Measurements from ENCODE around the gene SPOCK2.
"Not testable (repeated sequence)": the region's sequence is repeated elsewhere in the genome, so short reads cannot be mapped to it uniquely, and the experiment has no call there.

Gene SPOCK2

GRCh38 chr10:72087969-72088888, at the start of gene SPOCK2:
Gene SPOCK2 (minus strand): TSS chr10:72088551. CDS start chr10:72088328, 223 bp downstream.
- H3K9ac ChIP-seq (ENCODE audit: low read length) = no peak within 1 kb of the TSS

GRCh38 chr10:72137583-72137982, 49.2 kb upstream of the SPOCK2 start:
- Histone ChIP-seq H3K4me3 (ENCODE audit: low read depth in 1 of 2, low read length in 2 of 2) (no peak overlapping the region), H3K36me3 (ENCODE audit: insufficient read depth, low read length) (no peaks in the 10 kb centered on the region), H3K27me3 (ENCODE audit: control insufficient read depth in 1 of 2, insufficient read depth in 2 of 2, low read length in 2 of 2) (no peaks in the 10 kb centered on the region), H3K4me1 (ENCODE audit: insufficient read depth, low read length) (no peaks in the 10 kb centered on the region), H3K9me3 (ENCODE audit: low read length) (no peaks in the 10 kb centered on the region), H3K9ac (ENCODE audit: low read length) (no peak overlapping the region), H3K27ac (ENCODE audit: low read depth, low read length) (no peak overlapping the region)

More at GRCh38 chr10:72087969-72088888, at the start of gene SPOCK2:
- no peaks in the 10 kb centered on the region for H3K36me3 ChIP-seq (ENCODE audit: insufficient read depth, low read length)
- peak within 1 kb of the TSS in 1 of 2 donors; percentile 20 for H3K4me3 ChIP-seq (ENCODE audit: low read depth in 1 of 2, low read length in 2 of 2)
- H3K9me3 ChIP-seq (ENCODE audit: low read length) = no peaks in the 10 kb centered on the region
- peaks cover 8% of the 10 kb centered on the region for H3K4me1 ChIP-seq (ENCODE audit: insufficient read depth, low read length)
- peaks cover 14 to 35% of the 10 kb centered on the region in 2 donors for H3K27me3 ChIP-seq (ENCODE audit: control insufficient read depth in 1 of 2, insufficient read depth in 2 of 2, low read length in 2 of 2)
- H3K27ac ChIP-seq (ENCODE audit: low read depth, low read length) = peak within 1 kb of the TSS; percentile 34

GRCh38 chr10:72136225-72136624, 47.9 kb upstream of the SPOCK2 start:
- H3K36me3 ChIP-seq (ENCODE audit: insufficient read depth, low read length); H3K27ac ChIP-seq (ENCODE audit: low read depth, low read length); H3K27me3 ChIP-seq (ENCODE audit: control insufficient read depth in 1 of 2, insufficient read depth in 2 of 2, low read length in 2 of 2); H3K4me1 ChIP-seq (ENCODE audit: insufficient read depth, low read length); H3K9ac ChIP-seq (ENCODE audit: low read length); H3K4me3 ChIP-seq (ENCODE audit: low read depth in 1 of 2, low read length in 2 of 2); H3K9me3 ChIP-seq (ENCODE audit: low read length): not testable (repeated sequence)

- H3K4me3 ChIP-seq (ENCODE audit: low read depth in 1 of 2, low read length in 2 of 2) = no peak overlapping the region
- H3K4me1 ChIP-seq (ENCODE audit: insufficient read depth, low read length) = no peaks in the 10 kb centered on the region
- H3K9me3 ChIP-seq (ENCODE audit: low read length) = no peaks in the 10 kb centered on the region
- H3K36me3 ChIP-seq (ENCODE audit: insufficient read depth, low read length) = no peaks in the 10 kb centered on the region
- no peak overlapping the region for H3K27ac ChIP-seq (ENCODE audit: low read depth, low read length)
- no peaks in the 10 kb centered on the region for H3K27me3 ChIP-seq (ENCODE audit: control insufficient read depth in 1 of 2, insufficient read depth in 2 of 2, low read length in 2 of 2)
- H3K9ac ChIP-seq (ENCODE audit: low read length) = no peak overlapping the region
These were observed 46.7 kb upstream of the SPOCK2 start for GRCh38 chr10:72134785-72135767.

GRCh38 chr10:72133517-72133916, 45.2 kb upstream of the SPOCK2 start:
- Histone ChIP-seq H3K4me1 (ENCODE audit: insufficient read depth, low read length) (no peaks in the 10 kb centered on the region), H3K27ac (ENCODE audit: low read depth, low read length) (no peak overlapping the region), H3K9me3 (ENCODE audit: low read length) (no peaks in the 10 kb centered on the region), H3K4me3 (ENCODE audit: low read depth in 1 of 2, low read length in 2 of 2) (no peak overlapping the region), H3K9ac (ENCODE audit: low read length) (no peak overlapping the region), H3K27me3 (ENCODE audit: control insufficient read depth in 1 of 2, insufficient read depth in 2 of 2, low read length in 2 of 2) (no peaks in the 10 kb centered on the region), H3K36me3 (ENCODE audit: insufficient read depth, low read length) (no peaks in the 10 kb centered on the region)

GRCh38 chr10:72132854-72133253, 44.5 kb upstream of the SPOCK2 start:
- Histone ChIP-seq H3K9me3 (ENCODE audit: low read length) (no peaks in the 10 kb centered on the region), H3K4me3 (ENCODE audit: low read depth in 1 of 2, low read length in 2 of 2) (no peak overlapping the region), H3K27me3 (ENCODE audit: control insufficient read depth in 1 of 2, insufficient read depth in 2 of 2, low read length in 2 of 2) (no peaks in the 10 kb centered on the region), H3K36me3 (ENCODE audit: insufficient read depth, low read length) (no peaks in the 10 kb centered on the region), H3K9ac (ENCODE audit: low read length) (no peak overlapping the region), H3K27ac (ENCODE audit: low read depth, low read length) (no peak overlapping the region), H3K4me1 (ENCODE audit: insufficient read depth, low read length) (no peaks in the 10 kb centered on the region)

- H3K4me3 ChIP-seq (ENCODE audit: low read depth in 1 of 2, low read length in 2 of 2) = no peak overlapping the region
- no peak overlapping the region for H3K9ac ChIP-seq (ENCODE audit: low read length)
- H3K27me3 ChIP-seq (ENCODE audit: control insufficient read depth in 1 of 2, insufficient read depth in 2 of 2, low read length in 2 of 2) = no peaks in the 10 kb centered on the region
- H3K27ac ChIP-seq (ENCODE audit: low read depth, low read length) = no peak overlapping the region
- no peaks in the 10 kb centered on the region for H3K9me3 ChIP-seq (ENCODE audit: low read length)
- H3K4me1 ChIP-seq (ENCODE audit: insufficient read depth, low read length) = no peaks in the 10 kb centered on the region
- H3K36me3 ChIP-seq (ENCODE audit: insufficient read depth, low read length) = no peaks in the 10 kb centered on the region
These were observed 39.2 kb upstream of the SPOCK2 start for GRCh38 chr10:72127571-72127970.

GRCh38 chr10:72126872-72127232, 38.5 kb upstream of the SPOCK2 start:
- no peak overlapping the region for H3K27ac ChIP-seq (ENCODE audit: low read depth, low read length)
- H3K4me1 ChIP-seq (ENCODE audit: insufficient read depth, low read length) = no peaks in the 10 kb centered on the region
- H3K36me3 ChIP-seq (ENCODE audit: insufficient read depth, low read length) = peaks cover 5% of the 10 kb centered on the region
- H3K27me3 ChIP-seq (ENCODE audit: control insufficient read depth in 1 of 2, insufficient read depth in 2 of 2, low read length in 2 of 2) = no peaks in the 10 kb centered on the region
- no peak overlapping the region for H3K4me3 ChIP-seq (ENCODE audit: low read depth in 1 of 2, low read length in 2 of 2)
- H3K9ac ChIP-seq (ENCODE audit: low read length) = no peak overlapping the region
- H3K9me3 ChIP-seq (ENCODE audit: low read length) = no peaks in the 10 kb centered on the region

GRCh38 chr10:72126184-72126871, 38.0 kb upstream of the SPOCK2 start:
- Histone ChIP-seq H3K9ac (ENCODE audit: low read length) (no peak overlapping the region), H3K27ac (ENCODE audit: low read depth, low read length) (no peak overlapping the region), H3K36me3 (ENCODE audit: insufficient read depth, low read length) (peaks cover 5% of the 10 kb centered on the region)

GRCh38 chr10:72124989-72125388, 36.6 kb upstream of the SPOCK2 start:
- Histone ChIP-seq H3K36me3 (ENCODE audit: insufficient read depth, low read length) (peaks cover 5% of the 10 kb centered on the region), H3K27ac (ENCODE audit: low read depth, low read length) (no peak overlapping the region)

More at GRCh38 chr10:72126184-72126871, 38.0 kb upstream of the SPOCK2 start:
- H3K27me3 ChIP-seq (ENCODE audit: control insufficient read depth in 1 of 2, insufficient read depth in 2 of 2, low read length in 2 of 2) = no peaks in the 10 kb centered on the region
- no peaks in the 10 kb centered on the region for H3K4me1 ChIP-seq (ENCODE audit: insufficient read depth, low read length)
- H3K4me3 ChIP-seq (ENCODE audit: low read depth in 1 of 2, low read length in 2 of 2) = no peak overlapping the region
- no peaks in the 10 kb centered on the region for H3K9me3 ChIP-seq (ENCODE audit: low read length)

GRCh38 chr10:72124381-72124780, 36.0 kb upstream of the SPOCK2 start:
- H3K27me3 ChIP-seq (ENCODE audit: control insufficient read depth in 1 of 2, insufficient read depth in 2 of 2, low read length in 2 of 2) = no peaks in the 10 kb centered on the region
- no peak overlapping the region for H3K9ac ChIP-seq (ENCODE audit: low read length)
- H3K4me1 ChIP-seq (ENCODE audit: insufficient read depth, low read length) = no peaks in the 10 kb centered on the region
- H3K27ac ChIP-seq (ENCODE audit: low read depth, low read length) = no peak overlapping the region
- H3K36me3 ChIP-seq (ENCODE audit: insufficient read depth, low read length) = peaks cover 5% of the 10 kb centered on the region
- no peaks in the 10 kb centered on the region for H3K9me3 ChIP-seq (ENCODE audit: low read length)
- H3K4me3 ChIP-seq (ENCODE audit: low read depth in 1 of 2, low read length in 2 of 2) = no peak overlapping the region

More at GRCh38 chr10:72124989-72125388, 36.6 kb upstream of the SPOCK2 start:
- Histone ChIP-seq H3K4me1 (ENCODE audit: insufficient read depth, low read length) (no peaks in the 10 kb centered on the region), H3K9me3 (ENCODE audit: low read length) (no peaks in the 10 kb centered on the region), H3K27me3 (ENCODE audit: control insufficient read depth in 1 of 2, insufficient read depth in 2 of 2, low read length in 2 of 2) (no peaks in the 10 kb centered on the region), H3K4me3 (ENCODE audit: low read depth in 1 of 2, low read length in 2 of 2) (no peak overlapping the region), H3K9ac (ENCODE audit: low read length) (no peak overlapping the region)
